HepG2 (cell line): ENCODE results near the gene GPN1. TPM values are rescaled to one million over a fixed set of nuclear protein-coding genes. Genes with fewer than 3 reads are reported as not detected.

ENCODE experiments used
- ATAC-seq: fragments of 200-7000 bp; cut with Tn5 transposase; 3 replicates; pipeline ENCODE4 v1.9.1; 2020; ENCODE audit warnings: mild to moderate bottlenecking, moderate library complexity
- BruUV-seq: library from RNA; stranded (reverse); fragments of 400-500 nt; replicated peaks from 2 replicates; lab custom pipeline; 2021; lab: Mats Ljungman, UMichigan
- CTCF ChIA-PET: fragments of 300-600 bp; formaldehyde crosslinking; extraction: SDS; loops from one replicate; lab custom pipeline; 2021; ENCODE audit warnings: low total read pairs, inconsistent platforms, low intra/inter-chr PET ratio; lab: Yijun Ruan, JAX
- POLR2A ChIA-PET: fragments of 350-600 bp; sonication (Branson Sonifier 250); formaldehyde crosslinking; loops from one replicate; lab custom pipeline; 2020; ENCODE audit warnings: antibody characterized with exemption, inconsistent platforms; lab: Yijun Ruan, JAX
- DNase-seq: peaks from one replicate; pipeline ENCODE4 v3.0.0-alpha.2; 2015; ENCODE audit warnings: low spot score
- FAIRE-seq: peaks from 3 replicates; lab custom pipeline; 2011; peaks lifted over from hg19 to GRCh38; lab: Jason Lieb, UNC
- H2AFZ ChIP-seq: one replicate; pipeline ENCODE4 v1.6.1; 2011; ENCODE audit warnings: low read length, inconsistent platforms
- H3K27ac ChIP-seq: fragments of 300-600 bp; 3 replicates; pipeline ENCODE4 v1.8.0; 2011; ENCODE audit warnings: mixed run types, mild to moderate bottlenecking, mixed read lengths, low read length, inconsistent platforms; ENCODE audit not compliant: insufficient read depth; ENCODE audit errors: extremely low read length
- H3K27me3 ChIP-seq, 2 experiments: fragments of 200-600 bp in 1 of 2; 2 replicates in 1 of 2; 3 replicates in 1 of 2; pipeline versions ENCODE4 v1.6.0 to v1.8.0; 2011; ENCODE audit warnings: low read length in 2 of 2, mild to moderate bottlenecking in 2 of 2, moderate library complexity in 2 of 2, inconsistent platforms in 1 of 2; ENCODE audit not compliant: insufficient read depth in 2 of 2, control insufficient read depth in 1 of 2
- H3K36me3 ChIP-seq, 2 experiments: fragments of 200-600 bp in 1 of 2; replicated peaks in 1 of 2; 2 replicates in 1 of 2; 3 replicates in 1 of 2; pipeline versions ENCODE4 v1.5.1 to v1.8.0; 2011; ENCODE audit warnings: low read length in 2 of 2, inconsistent platforms in 1 of 2; ENCODE audit not compliant: insufficient read depth in 2 of 2, control insufficient read depth in 1 of 2
- H3K4me1 ChIP-seq: 2 replicates; pipeline ENCODE4 v1.5.1; 2012; ENCODE audit warnings: low read length, inconsistent platforms; ENCODE audit not compliant: insufficient read depth
- H3K4me2 ChIP-seq: 2 replicates; pipeline ENCODE4 v1.6.0; 2011; ENCODE audit warnings: low read depth, low read length, inconsistent platforms
- H3K4me3 ChIP-seq, 3 experiments: fragments of 200-600 bp in 1 of 3; sonication (generic), shearing (Covaris generic) in 1 of 3; replicated peaks in 1 of 3; 2 replicates each; pipeline ENCODE4 v1.5.1; 2011 to 2016; ENCODE audit warnings: low read length in 3 of 3, inconsistent platforms in 2 of 3, low read depth in 2 of 3, mild to moderate bottlenecking in 2 of 3, control low read depth in 1 of 3, mixed read lengths in 1 of 3; ENCODE audit not compliant: insufficient read depth in 1 of 3
- H3K79me2 ChIP-seq: one replicate; pipeline ENCODE4 v1.6.1; 2011; ENCODE audit warnings: low read length, inconsistent platforms; ENCODE audit not compliant: insufficient read depth
- H3K9ac ChIP-seq: 2 replicates; pipeline ENCODE4 v1.6.0; 2011; ENCODE audit warnings: mild to moderate bottlenecking, low read depth, low read length, inconsistent platforms; ENCODE audit not compliant: insufficient read depth
- H3K9me3 ChIP-seq: 2 replicates; pipeline ENCODE4 v1.5.1; 2012; ENCODE audit warnings: mild to moderate bottlenecking, low read length
- H4K20me1 ChIP-seq: 2 replicates; pipeline ENCODE4 v1.6.0; 2011; ENCODE audit warnings: inconsistent platforms, mild to moderate bottlenecking, low read length, moderate library complexity; ENCODE audit not compliant: insufficient read depth
- ASH2L ChIP-seq: fragments of 300-600, 200-600 bp; sonication (generic); IDR thresholded peaks from 2 replicates; pipeline ENCODE4 v1.7.0; 2017; ENCODE audit warnings: low read depth, mild to moderate bottlenecking, moderate library complexity, mixed read lengths, low read length; ENCODE audit not compliant: insufficient read length
- MEIS2 ChIP-seq: sonication (generic); formaldehyde crosslinking; IDR thresholded peaks from 2 replicates; pipeline ENCODE4 v1.9.0; 2021; ENCODE audit warnings: mild to moderate bottlenecking, missing genetic modification reagents
- SAP130 ChIP-seq: IDR thresholded peaks from 2 replicates; pipeline ENCODE4 v1.6.1; 2016; ENCODE audit warnings: low read depth
- SMAD9 ChIP-seq: sonication (generic); formaldehyde crosslinking; IDR thresholded peaks from 2 replicates; pipeline ENCODE4 v1.5.1; 2020; ENCODE audit warnings: mild to moderate bottlenecking, missing genetic modification reagents
- ZBTB43 ChIP-seq: sonication (generic); formaldehyde crosslinking; conservative IDR thresholded peaks from 2 replicates; pipeline ENCODE4 v1.4.0; 2020; ENCODE audit warnings: missing genetic modification reagents
- ZNF367 ChIP-seq: sonication (generic); formaldehyde crosslinking; IDR thresholded peaks from 2 replicates; pipeline ENCODE4 v1.4.0; 2020; ENCODE audit warnings: missing genetic modification reagents, borderline replicate concordance
- ZNF652 ChIP-seq: IDR thresholded peaks from 2 replicates; pipeline ENCODE4 v1.6.1; 2016; ENCODE audit warnings: low read depth, borderline replicate concordance
- ZNF674 ChIP-seq: sonication (generic); formaldehyde crosslinking; IDR thresholded peaks from 2 replicates; pipeline ENCODE4 v1.5.0; 2020; ENCODE audit warnings: low read depth, mild to moderate bottlenecking, missing genetic modification reagents
- WGBS: methylation state at CpG from one replicate; pipeline ENCODE4 v1.1.6; 2017; ENCODE audit warnings: low lambda C conversion rate; 5-methylcytosine and 5-hydroxymethylcytosine counted together
- in situ Hi-C: cut with HindIII; loops from 2 replicates; pipeline ENCODE4 v1.10.0; 2017; ENCODE audit warnings: low pct_unique_long_range_greater_than_20kb; ENCODE audit not compliant: extremely low pct_ligation_motif_present
- intact Hi-C: fragments of 100-400 bp; cut with micrococcal nuclease; formaldehyde crosslinking; loops from one replicate; pipeline ENCODE4 v1.10.0; 2022; ENCODE audit not compliant: unreplicated experiment
- polyA plus RNA-seq, 8 experiments: library from polyadenylated mRNA; depleted of rRNA in 3 of 8; stranded (reverse) in 7 of 8; unstranded in 1 of 8; fragments of >200 nt; fragmentation: Illumina TruSeq in 4 of 8; extraction: Trizol in 4 of 8; gene quantifications; 2 replicates each; pipeline versions ENCODE4 v1.2.1 to v1.2.3, GENCODE V29; 2011 to 2016; ENCODE audit warnings: low read depth in 4 of 8, missing spikeins in 1 of 8, mixed read lengths in 1 of 8; ENCODE audit not compliant: insufficient read depth in 1 of 8
- total RNA-seq, 5 experiments: library from RNA; depleted of rRNA; stranded (reverse); fragments of >200 nt; fragmentation: Illumina TruSeq; extraction: Trizol; gene quantifications; 2 replicates each; pipeline ENCODE4 v1.2.3, GENCODE V29; 2016; ENCODE audit warnings: low read depth in 1 of 5

GPN1 gene
- total and polyA plus RNA-seq, 2 of the 13 experiments (the other 11 are each of a cell fraction or from before 2014, with no cell fraction given) = 54.5 to 62.7 TPM

- Histone ChIP-seq H3K4me1 (peaks cover 54% of the 10 kb centered on the region), H3K27ac (no peak overlapping the region), H3K4me2 (peak overlapping the region; percentile 94), H2AFZ (no peak overlapping the region), H3K9me3 (no peaks in the 10 kb centered on the region), H3K79me2 (peaks cover 67% of the 10 kb centered on the region), H3K36me3 (no peaks in the 10 kb centered on the region; a peak in 1 of 5 replicates), H3K27me3 (no peaks in the 10 kb centered on the region; a peak in 1 of 5 replicates), H3K4me3 (peak overlapping the region; percentile 69 to 97 (median 87); a peak in 5 of 6 replicates), H4K20me1 (peaks cover 34% of the 10 kb centered on the region), H3K9ac (peak overlapping the region; percentile 88)
- no TSS peak for BruUV-seq
- DNase-seq = no peak
- CTCF ChIA-PET = no interaction called here
- intact Hi-C loops (loop anchor here (5.0 kb wide), 1 partner anchor 87 kb away; the partner anchor contains the start of genes FNDC4 and GCKR), in situ Hi-C loops (no loop called here)
- TF ChIP-seq ZNF674 (CRISPR knock-in tag) = no peak
- peak; percentile 46; the same call in 1 of the 2 replicates for TF ChIP-seq ZNF652 (CRISPR knock-in tag)
- TF ChIP-seq SAP130 = 0 out of 2 replicates have a peak, but pooled peaks have one; percentile 8
- peak; percentile 22 for TF ChIP-seq ASH2L
- POLR2A ChIA-PET = interaction anchor here (2.3 kb wide), 1 partner anchor 44 kb away, joined by 25 read pairs; the partner anchor contains the start of genes CCDC121 and GPN1
- 49% methylated on average over 3 of the region's 3 CpGs for WGBS
- no peak for FAIRE-seq
- ATAC-seq = no peak
Measured at GRCh38 chr2:27584597-27584996, 44.3 kb upstream of the GPN1 start.

DNA sequence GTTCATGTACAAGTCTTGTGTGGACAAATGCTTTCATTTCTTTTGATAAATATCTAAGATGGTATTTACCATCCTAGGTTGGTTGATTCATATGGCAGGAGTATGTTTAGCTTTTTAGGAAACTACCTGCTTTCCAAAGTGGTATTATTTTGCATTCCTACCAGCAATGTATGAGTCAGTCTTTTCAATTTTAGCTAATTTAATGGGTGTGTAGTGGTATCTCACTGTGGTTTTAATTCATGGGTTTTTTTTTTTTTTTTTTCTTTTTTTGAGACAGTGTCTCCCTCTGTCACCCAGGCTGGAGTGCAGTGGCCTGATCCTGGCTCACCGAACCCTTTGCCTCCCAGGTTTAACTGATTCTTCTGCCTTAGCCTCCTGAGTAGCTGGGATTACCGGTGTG lies 41.8 kb upstream of the GPN1 start:
- intact Hi-C loops = no loop called here
- no peak for TF ChIP-seq ZBTB43 (CRISPR knock-in tag)
- no peak for TF ChIP-seq ZNF367
- no peak for TF ChIP-seq MEIS2
- TF ChIP-seq SMAD9 (CRISPR knock-in tag) = no peak
- no peak overlapping the region for H3K4me3 ChIP-seq
- no peak overlapping the region for H3K4me2 ChIP-seq
- no TSS peak for BruUV-seq
- FAIRE-seq (no peak), ATAC-seq (no peak), DNase-seq (no peak)
- no peak overlapping the region for H3K27ac ChIP-seq
- WGBS = 93% methylated on average over 2 of the region's 2 CpGs
- no peaks in the 10 kb centered on the region; a peak in 1 of 5 replicates for H3K27me3 ChIP-seq
- H2AFZ ChIP-seq = no peak overlapping the region
- in situ Hi-C loops = no loop called here
- POLR2A ChIA-PET = no interaction called here
- H3K9ac ChIP-seq = no peak overlapping the region
- H4K20me1 ChIP-seq = peaks cover 34% of the 10 kb centered on the region
- peaks cover 52% of the 10 kb centered on the region for H3K4me1 ChIP-seq
- H3K36me3 ChIP-seq = peaks cover 0 to 3% of the 10 kb centered on the region in 2 experiments; a peak in 2 of 5 replicates
- peaks cover 91% of the 10 kb centered on the region for H3K79me2 ChIP-seq
- CTCF ChIA-PET = no interaction called here
- no peaks in the 10 kb centered on the region for H3K9me3 ChIP-seq
